Hepatocyte (in vitro differentiated cells): ENCODE results near the gene MRM3. TPM values are rescaled to one million over a fixed set of nuclear protein-coding genes. Genes with fewer than 3 reads are reported as not detected.
"Not testable (repeated sequence)": the region's sequence is repeated elsewhere in the genome, so short reads cannot be mapped to it uniquely, and the experiment has no call there.

Experiments used
- DNase-seq: peaks from one replicate; pipeline ENCODE4 v3.0.0-alpha.2; 2016; ENCODE audit warnings: low spot score
- H2AFZ ChIP-seq: fragments of 200-600 bp; sonication (generic); 2 replicates; pipeline ENCODE4 v1.6.0; 2016; ENCODE audit warnings: antibody characterized with exemption, mild to moderate bottlenecking
- H3K27ac ChIP-seq: fragments of 200-600 bp; sonication (generic); 2 replicates; pipeline ENCODE4 v1.5.1; 2016; ENCODE audit warnings: mild to moderate bottlenecking
- H3K27me3 ChIP-seq: fragments of 200-600 bp; sonication (generic); 2 replicates; pipeline ENCODE4 v1.6.1; 2016
- H3K36me3 ChIP-seq: fragments of 200-600 bp; sonication (generic); replicated peaks from 2 replicates; pipeline ENCODE4 v1.5.1; 2016; ENCODE audit warnings: low read depth; ENCODE audit not compliant: insufficient read depth
- H3K4me1 ChIP-seq: fragments of 200-600 bp; sonication (generic); 2 replicates; pipeline ENCODE4 v1.5.1; 2016; ENCODE audit warnings: mild to moderate bottlenecking, moderate library complexity; ENCODE audit not compliant: insufficient read depth
- H3K4me2 ChIP-seq: fragments of 200-600 bp; sonication (generic); 2 replicates; pipeline ENCODE4 v1.6.0; 2016
- H3K4me3 ChIP-seq: fragments of 200-600 bp; sonication (generic); 2 replicates; pipeline ENCODE4 v1.5.1; 2016; ENCODE audit warnings: mild to moderate bottlenecking
- H3K79me2 ChIP-seq: fragments of 200-600 bp; sonication (generic); 2 replicates; pipeline ENCODE4 v1.6.0; 2017; ENCODE audit warnings: mild to moderate bottlenecking
- H3K9me2 ChIP-seq: fragments of 200-600 bp; sonication (generic); replicated peaks from 2 replicates; pipeline ENCODE4 v1.6.0; 2017; ENCODE audit warnings: mild to moderate bottlenecking; ENCODE audit not compliant: insufficient read depth
- H3K9me3 ChIP-seq: fragments of 200-600 bp; sonication (generic); 2 replicates; pipeline ENCODE4 v1.5.1; 2016; ENCODE audit warnings: low read depth, mild to moderate bottlenecking
- H4K20me1 ChIP-seq: fragments of 200-600 bp; sonication (generic); 2 replicates; pipeline ENCODE4 v1.6.0; 2016; ENCODE audit warnings: mild to moderate bottlenecking; ENCODE audit not compliant: insufficient read depth, poor library complexity, severe bottlenecking
- EZH2 ChIP-seq: fragments of 200-600 bp; sonication (generic); IDR thresholded peaks from 2 replicates; pipeline ENCODE4 v1.6.1; 2016; ENCODE audit warnings: antibody characterized with exemption, mild to moderate bottlenecking, borderline replicate concordance
- EZH2phosphoT487 ChIP-seq: fragments of 200-600 bp; sonication (generic); IDR thresholded peaks from one replicate; pipeline ENCODE4 v1.6.1; 2018; ENCODE audit warnings: antibody characterized with exemption, mild to moderate bottlenecking, low read depth, moderate library complexity; ENCODE audit not compliant: unreplicated experiment, severe bottlenecking
- WGBS: methylation state at CpG from one replicate; pipeline ENCODE4 v1.1.6; 2016; ENCODE audit warnings: low lambda C conversion rate; ENCODE audit errors: missing lambda C conversion rate; 5-methylcytosine and 5-hydroxymethylcytosine counted together
- polyA plus RNA-seq: library from polyadenylated mRNA; unstranded; fragments of >200 nt; fragmentation: Nextera tagmentation; extraction: Ambion mirVana; gene quantifications from 2 replicates; pipeline ENCODE4 v1.2.1, GENCODE V29; 2016
- total RNA-seq: library from RNA; depleted of rRNA; stranded (reverse); fragments of >200 nt; gene quantifications from 2 replicates; pipeline ENCODE4 v1.2.3, GENCODE V29; 2014
- TF ChIP-seq, protein P1 (sequence below): fragments of 200-600 bp; sonication (generic); IDR thresholded peaks from 2 replicates; pipeline ENCODE4 v1.5.1; 2016; ENCODE audit warnings: antibody characterized with exemption, mild to moderate bottlenecking; ENCODE audit not compliant: poor library complexity

MRM3 gene
- total and polyA plus RNA-seq, 2 experiments from 2014 or later = 14.6 to 15.3 TPM

DNA sequence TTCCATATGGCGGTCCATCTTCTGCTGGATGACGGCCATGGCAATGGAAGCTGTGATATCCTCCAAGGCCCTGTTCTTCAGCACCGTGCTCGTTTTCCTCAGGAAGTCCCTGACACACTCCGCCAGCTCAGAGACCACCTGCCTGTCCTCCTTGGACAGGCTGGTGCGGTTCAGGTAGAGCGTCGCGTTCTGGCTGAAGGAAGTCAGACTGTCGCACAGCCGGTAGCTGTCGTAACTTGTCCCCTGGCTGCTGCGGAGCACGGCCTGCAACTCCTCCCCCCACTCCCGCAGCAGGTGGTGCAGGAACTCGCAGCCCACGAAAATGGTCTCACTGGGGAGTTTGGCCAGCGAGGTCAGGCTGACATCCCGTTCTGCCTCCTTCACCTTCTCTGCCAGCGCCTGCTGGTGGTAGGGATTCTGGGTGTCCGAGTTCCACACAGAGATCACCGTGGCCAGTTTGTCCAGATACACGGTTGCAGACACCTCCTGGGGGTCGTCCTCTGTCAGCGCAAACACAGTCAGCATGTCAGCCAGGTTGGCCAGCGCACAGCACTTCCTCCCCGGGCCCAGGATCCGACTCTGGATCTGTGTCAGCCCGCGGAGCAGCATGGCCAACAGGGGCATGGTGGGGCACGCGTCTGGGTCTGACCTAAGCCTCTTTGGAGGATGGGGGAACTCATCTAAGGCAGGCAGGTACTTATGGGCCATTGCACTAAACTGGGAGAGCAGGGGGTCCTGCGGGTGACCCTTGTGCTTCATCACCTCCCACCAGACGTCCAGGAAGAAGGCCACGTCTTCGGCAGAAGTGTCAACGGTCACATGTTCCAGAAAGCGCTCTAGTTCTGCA lies 35.1 kb upstream of the MRM3 start:
- Histone ChIP-seq H3K27ac (no peak overlapping the region), H3K4me1 (peaks cover 8% of the 10 kb centered on the region), H2AFZ (no peak overlapping the region), H3K4me3 (no peak overlapping the region), H4K20me1 (no peaks in the 10 kb centered on the region), H3K27me3 (no peaks in the 10 kb centered on the region), H3K9me2 (no peaks in the 10 kb centered on the region), H3K9me3 (no peaks in the 10 kb centered on the region), H3K79me2 (peaks cover 36% of the 10 kb centered on the region), H3K36me3 (no peaks in the 10 kb centered on the region), H3K4me2 (no peak overlapping the region)
- 95% methylated on average over 38 of the region's 38 CpGs for WGBS
- DNase-seq = no peak
- no peak for TF ChIP-seq EZH2phosphoT487
- TF ChIP-seq, protein P1, sequence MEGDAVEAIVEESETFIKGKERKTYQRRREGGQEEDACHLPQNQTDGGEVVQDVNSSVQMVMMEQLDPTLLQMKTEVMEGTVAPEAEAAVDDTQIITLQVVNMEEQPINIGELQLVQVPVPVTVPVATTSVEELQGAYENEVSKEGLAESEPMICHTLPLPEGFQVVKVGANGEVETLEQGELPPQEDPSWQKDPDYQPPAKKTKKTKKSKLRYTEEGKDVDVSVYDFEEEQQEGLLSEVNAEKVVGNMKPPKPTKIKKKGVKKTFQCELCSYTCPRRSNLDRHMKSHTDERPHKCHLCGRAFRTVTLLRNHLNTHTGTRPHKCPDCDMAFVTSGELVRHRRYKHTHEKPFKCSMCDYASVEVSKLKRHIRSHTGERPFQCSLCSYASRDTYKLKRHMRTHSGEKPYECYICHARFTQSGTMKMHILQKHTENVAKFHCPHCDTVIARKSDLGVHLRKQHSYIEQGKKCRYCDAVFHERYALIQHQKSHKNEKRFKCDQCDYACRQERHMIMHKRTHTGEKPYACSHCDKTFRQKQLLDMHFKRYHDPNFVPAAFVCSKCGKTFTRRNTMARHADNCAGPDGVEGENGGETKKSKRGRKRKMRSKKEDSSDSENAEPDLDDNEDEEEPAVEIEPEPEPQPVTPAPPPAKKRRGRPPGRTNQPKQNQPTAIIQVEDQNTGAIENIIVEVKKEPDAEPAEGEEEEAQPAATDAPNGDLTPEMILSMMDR = no peak
- no peak for TF ChIP-seq EZH2

DNA sequence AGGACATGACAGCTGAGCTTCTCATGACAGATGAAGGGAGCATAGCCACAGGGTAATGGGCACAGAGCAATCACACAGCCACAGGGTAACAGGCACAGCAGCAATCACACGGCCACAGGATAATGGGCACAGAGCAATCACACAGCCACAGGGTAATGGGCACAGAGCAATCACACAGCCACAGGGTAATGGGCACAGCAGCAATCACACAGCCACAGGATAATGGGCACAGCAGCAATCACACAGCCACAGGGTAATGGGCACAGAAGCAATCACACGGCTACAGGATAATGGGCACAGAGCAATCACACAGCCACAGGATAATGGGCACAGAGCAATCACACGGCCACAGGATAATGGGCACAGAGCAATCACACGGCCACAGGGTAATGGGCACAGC lies 33.5 kb upstream of the MRM3 start:
- not testable (repeated sequence) for H3K4me2 ChIP-seq, DNase-seq, H3K36me3 ChIP-seq, H3K9me3 ChIP-seq, H3K4me1 ChIP-seq, H3K27me3 ChIP-seq, H3K27ac ChIP-seq, H2AFZ ChIP-seq, H3K9me2 ChIP-seq, H4K20me1 ChIP-seq, H3K4me3 ChIP-seq
- 93% methylated on average over 3 of the region's 4 CpGs for WGBS
- peaks cover 36% of the 10 kb centered on the region for H3K79me2 ChIP-seq

DNA sequence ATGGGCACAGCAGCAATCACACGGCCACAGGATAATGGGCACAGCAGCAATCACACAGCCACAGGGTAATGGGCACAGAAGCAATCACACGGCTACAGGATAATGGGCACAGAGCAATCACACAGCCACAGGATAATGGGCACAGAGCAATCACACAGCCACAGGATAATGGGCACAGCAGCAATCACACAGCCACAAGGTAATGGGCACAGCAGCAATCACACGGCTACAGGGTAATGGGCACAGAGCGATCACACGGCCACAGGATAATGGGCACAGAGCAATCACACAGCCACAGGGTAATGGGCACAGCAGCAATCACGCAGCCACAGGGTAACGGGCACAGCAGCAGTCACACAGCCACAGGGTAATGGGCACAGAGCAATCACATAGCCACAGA lies 32.8 kb upstream of the MRM3 start:
- not testable (repeated sequence) for H3K27ac ChIP-seq, H3K27me3 ChIP-seq, H3K4me3 ChIP-seq, H3K9me3 ChIP-seq, H3K4me2 ChIP-seq, H3K9me2 ChIP-seq, H4K20me1 ChIP-seq, H3K4me1 ChIP-seq, H2AFZ ChIP-seq, DNase-seq, H3K36me3 ChIP-seq
- WGBS = 82% methylated on average over 5 of the region's 7 CpGs
- H3K79me2 ChIP-seq = peaks cover 36% of the 10 kb centered on the region

DNA sequence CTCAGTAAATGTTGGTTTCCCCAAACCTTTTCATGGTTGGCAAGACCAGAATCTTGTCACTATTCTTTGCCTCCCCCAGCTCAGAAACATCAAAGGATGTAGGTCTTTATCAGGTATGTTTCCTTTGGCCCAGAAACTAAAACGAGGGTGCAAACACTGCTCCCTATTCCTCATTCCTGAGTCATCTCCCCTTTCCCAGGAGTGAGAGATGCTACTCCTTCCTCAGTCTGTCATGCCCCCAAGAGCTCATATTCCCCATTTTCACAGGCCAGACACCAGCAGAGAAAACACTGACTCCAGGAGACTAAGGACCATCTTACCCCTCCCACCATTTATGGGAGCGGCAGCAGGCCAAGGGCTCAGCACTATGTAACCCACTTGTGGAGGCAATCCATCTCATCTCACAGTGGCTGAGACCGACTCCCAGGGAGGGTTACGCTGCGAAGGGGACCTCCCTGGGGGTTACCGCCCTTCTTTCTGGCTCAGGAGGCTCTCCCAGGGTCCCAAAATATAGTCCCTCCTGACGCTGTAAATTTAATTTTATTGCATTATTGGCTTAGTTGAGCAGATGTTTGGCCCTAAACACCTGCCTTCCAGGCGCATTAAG lies 31.6 kb upstream of the MRM3 start:
- Histone ChIP-seq H3K27me3 (no peaks in the 10 kb centered on the region), H3K9me2 (no peaks in the 10 kb centered on the region), H2AFZ (no peak overlapping the region), H3K36me3 (no peaks in the 10 kb centered on the region), H3K79me2 (peaks cover 36% of the 10 kb centered on the region), H4K20me1 (no peaks in the 10 kb centered on the region), H3K9me3 (no peaks in the 10 kb centered on the region), H3K4me3 (peak overlapping the region; percentile 91), H3K4me2 (peak overlapping the region; percentile 97), H3K27ac (no peak overlapping the region), H3K4me1 (peaks cover 8% of the 10 kb centered on the region)
- 83% methylated on average over 8 of the region's 8 CpGs for WGBS
- TF ChIP-seq EZH2 (no peak), EZH2phosphoT487 (no peak)
- TF ChIP-seq, protein P1 = no peak
- no peak for DNase-seq
